CD4-positive, alpha-beta T cell treated with Interleukin-17A for 1 hour (primary cell): ENCODE data around the gene FLNA.
"Not testable (repeated sequence)": the region's sequence is repeated elsewhere in the genome, so short reads cannot be mapped to it uniquely, and the experiment has no call there.

Source experiments
- DNase-seq: peaks from one replicate; pipeline ENCODE4 v3.0.0-alpha.2; 2020

The FLNA gene

GRCh38 chrX:154397888-154398667 lies 23.6 kb upstream of the FLNA start, which contains the start of gene RPL10:
TSS of gene RPL10 (plus strand) at chrX:154398377. CDS start at chrX:154398520, 143 bp downstream.
- DNase-seq: peak; percentile 95

GRCh38 chrX:154396973-154397887 lies 22.8 kb upstream of the FLNA start:
- DNase-seq: peak; percentile 67

- DNase-seq: not testable (repeated sequence)
Measured at GRCh38 chrX:154396363-154396762, 21.9 kb upstream of the FLNA start.

GRCh38 chrX:154389812-154390747 lies 15.6 kb upstream of the FLNA start:
- DNase-seq: peak; percentile 51

- DNase-seq: not testable (repeated sequence)
Measured at GRCh38 chrX:154388649-154389048, 14.2 kb upstream of the FLNA start.

- DNase-seq: not testable (repeated sequence)
Measured at GRCh38 chrX:154388094-154388493, 13.7 kb upstream of the FLNA start.

GRCh38 chrX:154384284-154384892 lies 10.0 kb upstream of the FLNA start:
- no peak for DNase-seq

GRCh38 chrX:154383359-154384283 lies 9.2 kb upstream of the FLNA start:
- no peak for DNase-seq

- DNase-seq: no peak
Measured at GRCh38 chrX:154382483-154383069, 8.1 kb upstream of the FLNA start.

- DNase-seq: no peak
Measured at GRCh38 chrX:154381271-154381670, 6.8 kb upstream of the FLNA start.

GRCh38 chrX:154380787-154381186 lies 6.4 kb upstream of the FLNA start:
- no peak for DNase-seq

GRCh38 chrX:154380153-154380552 lies 5.7 kb upstream of the FLNA start:
- DNase-seq: peak; percentile 0

- no peak for DNase-seq
Measured at GRCh38 chrX:154379569-154379951, 5.1 kb upstream of the FLNA start.

GRCh38 chrX:154378799-154379568 lies 4.5 kb upstream of the FLNA start, which contains the start of gene EMD:
TSS of gene EMD (plus strand) at chrX:154379295. CDS start at chrX:154379485, 190 bp downstream.
- DNase-seq: peak; percentile 98

GRCh38 chrX:154378059-154378798 lies 3.8 kb upstream of the FLNA start:
- DNase-seq: peak; percentile 45

- DNase-seq: no peak
Measured at GRCh38 chrX:154376774-154377173, 2.3 kb upstream of the FLNA start.

- DNase-seq: no peak
Measured at GRCh38 chrX:154375156-154375504, 696 bp upstream of the FLNA start.

- DNase-seq: no peak
Measured at GRCh38 chrX:154373340-154374306, 811 bp downstream of the FLNA start.
